Putamen (tissue), 1 donor: Measurements from ENCODE around the gene DDX10.

ENCODE experiments used
- DNase-seq: peaks from one replicate; pipeline ENCODE4 v3.0.0-alpha.2; 2016; ENCODE audit warnings: low spot score

DDX10 gene

GRCh38 chr11:108983636-108984420, 319.0 kb downstream of the DDX10 start:
- DNase-seq, result no peak

GRCh38 chr11:108984523-108984922, 319.7 kb downstream of the DDX10 start:
- no peak for DNase-seq

GRCh38 chr11:108985236-108985944, 320.5 kb downstream of the DDX10 start:
- no peak for DNase-seq

GRCh38 chr11:108985945-108986279, 321.0 kb downstream of the DDX10 start:
- DNase-seq, result no peak
